GM12891 (cell line): ENCODE measurements around the gene NEMP1.
A peak's percentile ranks its signal among the peaks of the same experiment; 100 is the strongest.
"Not testable (repeated sequence)": the region's sequence is repeated elsewhere in the genome, so short reads cannot be mapped to it uniquely, and the experiment has no call there.

Experiments
- DNase-seq: peaks from one replicate; pipeline ENCODE4 v3.0.0; 2011; ENCODE audit warnings: low spot score; ENCODE audit not compliant: insufficient read length
- FAIRE-seq: peaks from 2 replicates; lab custom pipeline; 2011; peaks lifted over from hg19 to GRCh38; lab: Jason Lieb, UNC
- PAX5 ChIP-seq: IDR thresholded peaks from 2 replicates; pipeline ENCODE4 v1.6.1; 2011; ENCODE audit warnings: low read length, moderate library complexity, mild to moderate bottlenecking; ENCODE audit not compliant: insufficient read depth, severe bottlenecking
- POLR2A ChIP-seq: IDR thresholded peaks from 2 replicates; pipeline ENCODE4 v1.6.1; 2011; ENCODE audit warnings: low read depth, low read length, control low read depth
- POLR2AphosphoS5 ChIP-seq: IDR thresholded peaks from 2 replicates; pipeline ENCODE4 v1.6.1; 2011; ENCODE audit warnings: low read depth, low read length, control low read depth
- POU2F2 ChIP-seq: IDR thresholded peaks from 2 replicates; pipeline ENCODE4 v1.6.1; 2011; ENCODE audit warnings: low read depth, mild to moderate bottlenecking, control low read depth, low read length, moderate library complexity
- SPI1 ChIP-seq: IDR thresholded peaks from 2 replicates; pipeline ENCODE4 v1.6.1; 2011; ENCODE audit warnings: low read depth, low read length, control low read depth
- TAF1 ChIP-seq: IDR thresholded peaks from 2 replicates; pipeline ENCODE4 v1.6.1; 2011; ENCODE audit warnings: low read depth, low read length, control low read depth

NEMP1 gene

GRCh38 chr12:57085999-57086492 is 7.5 kb upstream of the NEMP1 start:
- DNase-seq (no peak), FAIRE-seq (peak; percentile 84)
- TF ChIP-seq TAF1 = no peak
- TF ChIP-seq SPI1 = no peak

- no peak for DNase-seq
- FAIRE-seq = no peak
- TF ChIP-seq TAF1 (no peak), POLR2A (no peak), PAX5 (no peak)
These were observed 2.3 kb upstream of the NEMP1 start for GRCh38 chr12:57080855-57081254.

- TF ChIP-seq POLR2A = no peak
- no peak for TF ChIP-seq POLR2AphosphoS5
- FAIRE-seq = no peak
- DNase-seq = no peak
These were observed 1.2 kb upstream of the NEMP1 start for GRCh38 chr12:57079821-57080220.

- FAIRE-seq, DNase-seq: not testable (repeated sequence)
These were observed 4.8 kb downstream of the NEMP1 start for GRCh38 chr12:57073566-57074450.

GRCh38 chr12:57072661-57073060 is 5.9 kb downstream of the NEMP1 start:
- no peak for DNase-seq
- FAIRE-seq = no peak
- TF ChIP-seq SPI1 (no peak), PAX5 (no peak), POLR2AphosphoS5 (no peak), TAF1 (no peak), POLR2A (no peak), POU2F2 (no peak)

GRCh38 chr12:57069523-57069922 is 9.1 kb downstream of the NEMP1 start:
- TF ChIP-seq POLR2A (no peak), POLR2AphosphoS5 (no peak), SPI1 (no peak), TAF1 (no peak), POU2F2 (0 out of 2 replicates have a peak, but pooled peaks have one; percentile 32), PAX5 (no peak)
- DNase-seq (no peak), FAIRE-seq (peak; percentile 74)

DNA sequence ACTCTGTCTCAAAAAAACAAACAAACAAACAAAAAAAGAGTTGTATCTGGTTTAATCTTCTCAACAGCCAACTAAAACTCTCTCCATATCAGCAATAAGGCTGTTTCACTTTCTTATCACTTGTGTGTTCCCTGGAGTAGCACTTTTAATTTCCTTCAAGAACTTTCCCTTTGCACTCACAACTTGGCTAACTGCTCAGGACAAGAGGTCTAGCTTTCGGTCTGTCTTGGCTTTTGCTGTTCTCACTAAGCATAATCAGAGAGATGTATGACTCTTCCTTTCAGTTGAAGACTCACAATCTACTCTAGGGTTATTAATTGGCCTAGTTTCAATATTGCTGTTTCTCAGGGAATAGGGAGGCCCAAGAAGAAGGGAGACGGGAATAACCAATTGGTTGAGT is 12.3 kb downstream of the NEMP1 start:
- FAIRE-seq = no peak
- DNase-seq = no peak
- TF ChIP-seq POU2F2 (no peak), SPI1 (no peak), TAF1 (no peak), PAX5 (no peak), POLR2A (no peak), POLR2AphosphoS5 (no peak)

- TF ChIP-seq TAF1 (no peak), SPI1 (no peak), POLR2AphosphoS5 (no peak), POU2F2 (no peak), PAX5 (no peak), POLR2A (no peak)
- DNase-seq = peak; percentile 38
- peak; percentile 45 for FAIRE-seq
These were observed 14.5 kb downstream of the NEMP1 start for GRCh38 chr12:57063991-57064685.

DNA sequence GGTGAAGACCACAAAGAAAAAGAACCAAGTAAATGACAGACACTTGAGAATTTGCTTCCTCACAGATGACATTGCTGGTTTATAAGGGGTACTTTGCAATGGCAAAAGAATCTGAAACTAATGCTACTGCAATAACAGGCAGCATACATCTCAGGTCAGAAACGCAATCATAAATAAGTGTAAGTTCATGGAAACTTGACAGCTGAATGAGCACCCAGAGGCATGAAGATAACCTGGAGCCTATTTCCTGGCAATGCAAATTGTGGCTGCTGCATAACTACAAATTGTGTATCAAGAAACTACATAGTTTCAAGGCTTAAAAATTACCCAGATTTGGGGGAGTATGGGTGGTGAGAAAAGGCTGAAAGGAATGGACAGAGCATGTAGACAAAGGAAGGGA is 20.1 kb downstream of the NEMP1 start:
- TF ChIP-seq POLR2AphosphoS5 (no peak), TAF1 (no peak), SPI1 (no peak), POLR2A (no peak), PAX5 (no peak), POU2F2 (no peak)
- FAIRE-seq (peak; percentile 87), DNase-seq (no peak)

DNA sequence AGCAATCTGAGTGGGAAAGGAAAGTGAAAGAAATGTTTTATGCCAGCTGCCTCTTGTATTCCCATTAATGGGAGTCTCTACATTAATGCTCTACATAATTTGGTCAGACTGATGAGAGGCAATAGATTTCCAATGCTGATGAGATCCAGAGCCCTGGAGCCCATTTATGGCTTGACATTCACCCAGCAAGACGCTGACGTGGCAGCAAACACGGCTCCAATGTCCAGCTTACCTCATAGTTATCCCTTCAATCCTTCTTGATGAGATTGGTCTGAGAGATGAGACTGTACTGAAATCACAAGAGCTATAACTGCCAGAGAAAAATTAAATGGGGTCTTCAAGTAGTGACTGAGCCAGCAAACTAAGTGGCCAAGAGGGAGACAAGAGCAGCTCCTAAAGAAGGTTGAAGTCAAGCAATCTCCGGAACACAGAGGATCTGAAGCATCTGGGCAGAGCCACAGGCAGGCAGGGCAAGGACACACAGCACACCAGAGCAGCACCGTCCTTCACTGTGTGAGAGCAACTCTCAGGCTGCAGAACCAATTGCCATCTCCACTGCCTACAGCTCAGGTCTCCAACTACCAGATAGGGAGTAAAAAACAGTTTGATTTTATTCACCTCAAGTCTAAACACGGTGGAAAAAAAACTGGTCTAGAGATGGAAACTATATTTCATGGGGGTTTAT is 21.4 kb downstream of the NEMP1 start:
- TF ChIP-seq PAX5 (no peak), POU2F2 (no peak), TAF1 (no peak), SPI1 (no peak), POLR2A (no peak), POLR2AphosphoS5 (no peak)
- FAIRE-seq (peak; percentile 51), DNase-seq (no peak)
